WTC11 (cell line): ENCODE data around the gene POU3F1. TPM values are rescaled to one million over a fixed set of nuclear protein-coding genes. Genes with fewer than 3 reads are reported as not detected.

Source experiments
- ATAC-seq: fragments of 200-7000 bp; cut with Tn5 transposase; 2 replicates; pipeline ENCODE4 v1.10.0; 2021; ENCODE audit warnings: mild to moderate bottlenecking, moderate library complexity
- CTCF ChIA-PET: fragments of 300-600 bp; sonication (Branson Sonifier 250); formaldehyde crosslinking; loops from one replicate; lab custom pipeline; 2021; ENCODE audit warnings: antibody characterized with exemption; lab: Charles Lee
- POLR2A ChIA-PET: fragments of 350-600 bp; sonication (Branson Sonifier 250); formaldehyde crosslinking; loops from one replicate; lab custom pipeline; 2021; ENCODE audit warnings: antibody characterized with exemption; lab: Charles Lee
- DNase-seq: peaks from one replicate; pipeline ENCODE4 v3.0.0; 2021; ENCODE audit warnings: low spot score
- H3K27ac Mint-ChIP-seq: 2 replicates; pipeline ENCODE4 v1.8.0; 2021; ENCODE audit warnings: mixed read lengths
- H3K27me3 Mint-ChIP-seq: 2 replicates; pipeline ENCODE4 v1.8.0; 2021; ENCODE audit warnings: low read depth, mild to moderate bottlenecking, moderate library complexity, mixed read lengths
- H3K36me3 Mint-ChIP-seq: 2 replicates; pipeline ENCODE4 v1.8.0; 2021; ENCODE audit warnings: mixed read lengths
- H3K4me1 Mint-ChIP-seq: 2 replicates; pipeline ENCODE4 v1.8.0; 2022; ENCODE audit warnings: mixed read lengths
- H3K4me3 Mint-ChIP-seq: 2 replicates; pipeline ENCODE4 v1.8.0; 2021; ENCODE audit warnings: mild to moderate bottlenecking, moderate library complexity, mixed read lengths
- H3K9me3 Mint-ChIP-seq: 2 replicates; pipeline ENCODE4 v1.8.0; 2021; ENCODE audit warnings: mixed read lengths
- CREM ChIP-seq: sonication (generic); formaldehyde crosslinking; IDR thresholded peaks from 2 replicates; pipeline ENCODE4 v1.8.1; 2022; ENCODE audit warnings: mild to moderate bottlenecking, missing genetic modification reagents, moderate library complexity
- FOXJ3 ChIP-seq: sonication (generic); formaldehyde crosslinking; IDR thresholded peaks from 2 replicates; pipeline ENCODE4 v1.9.0; 2021; ENCODE audit warnings: missing genetic modification reagents, mild to moderate bottlenecking, borderline replicate concordance
- GABPB1 ChIP-seq: sonication (generic); formaldehyde crosslinking; IDR thresholded peaks from 2 replicates; pipeline ENCODE4 v1.8.1; 2023; ENCODE audit warnings: mild to moderate bottlenecking, missing genetic modification reagents
- GTF2I ChIP-seq: fragments of 250-450 bp; sonication (Bioruptor Pico); conservative IDR thresholded peaks from 2 replicates; pipeline ENCODE4 v1.4.0; 2021; ENCODE audit warnings: mild to moderate bottlenecking
- HMGA2 ChIP-seq: fragments of 250-450 bp; sonication (Bioruptor Pico); IDR thresholded peaks from 2 replicates; pipeline ENCODE4 v1.4.0; 2021; ENCODE audit warnings: mild to moderate bottlenecking, moderate library complexity
- NFATC4 ChIP-seq: fragments of 250-450 bp; sonication (Bioruptor Pico); IDR thresholded peaks from 2 replicates; pipeline ENCODE4 v1.9.0; 2021; ENCODE audit warnings: mild to moderate bottlenecking
- RELA ChIP-seq: sonication (generic); formaldehyde crosslinking; IDR thresholded peaks from 2 replicates; pipeline ENCODE4 v1.8.1; 2022; ENCODE audit warnings: missing genetic modification reagents, mild to moderate bottlenecking, borderline replicate concordance
- SOX15 ChIP-seq: fragments of 250-450 bp; sonication (Bioruptor Pico); IDR thresholded peaks from 2 replicates; pipeline ENCODE4 v1.9.0; 2021; ENCODE audit warnings: mild to moderate bottlenecking
- TCF7 ChIP-seq: sonication (generic); formaldehyde crosslinking; IDR thresholded peaks from 2 replicates; pipeline ENCODE4 v1.8.0; 2022; ENCODE audit warnings: mild to moderate bottlenecking, low read depth, missing genetic modification reagents, moderate library complexity
- TEAD4 ChIP-seq: sonication (generic); formaldehyde crosslinking; IDR thresholded peaks from 2 replicates; pipeline ENCODE4 v1.8.0; 2022; ENCODE audit warnings: mild to moderate bottlenecking, missing genetic modification reagents
- ZNF138 ChIP-seq: sonication (generic); formaldehyde crosslinking; conservative IDR thresholded peaks from 2 replicates; pipeline ENCODE4 v1.8.1; 2022; ENCODE audit warnings: mild to moderate bottlenecking, moderate library complexity, missing genetic modification reagents
- ZNF317 ChIP-seq: sonication (generic); formaldehyde crosslinking; IDR thresholded peaks from 2 replicates; pipeline ENCODE4 v1.8.1; 2023; ENCODE audit warnings: low read depth, mild to moderate bottlenecking, moderate library complexity, missing genetic modification reagents, borderline replicate concordance
- ZNF423 ChIP-seq: fragments of 250-450 bp; sonication (Bioruptor Pico); IDR thresholded peaks from 2 replicates; pipeline ENCODE4 v2.1.2; 2022; ENCODE audit warnings: mild to moderate bottlenecking, moderate library complexity
- ZNF671 ChIP-seq: fragments of 250-450 bp; sonication (Bioruptor Pico); IDR thresholded peaks from 2 replicates; pipeline ENCODE4 v1.8.0; 2021; ENCODE audit warnings: mild to moderate bottlenecking
- total RNA-seq: library from RNA; stranded (reverse); gene quantifications from 3 replicates; pipeline ENCODE4 v1.2.3, GENCODE V29; 2021
- TF ChIP-seq, protein P1 (sequence below): sonication (generic); formaldehyde crosslinking; IDR thresholded peaks from 2 replicates; pipeline ENCODE4 v1.8.1; 2022; ENCODE audit warnings: mild to moderate bottlenecking, missing genetic modification reagents, moderate library complexity, borderline replicate concordance
- TF ChIP-seq, protein P2 (sequence below): sonication (generic); formaldehyde crosslinking; IDR thresholded peaks from 2 replicates; pipeline ENCODE4 v1.8.1; 2022; ENCODE audit warnings: mild to moderate bottlenecking, moderate library complexity, missing genetic modification reagents
- TF ChIP-seq, protein P3 (sequence below): sonication (generic); formaldehyde crosslinking; IDR thresholded peaks from 2 replicates; pipeline ENCODE4 v1.8.1; 2022; ENCODE audit warnings: low read depth, mild to moderate bottlenecking, moderate library complexity, missing genetic modification reagents, borderline replicate concordance
- TF ChIP-seq, protein P4 (sequence below): sonication (generic); formaldehyde crosslinking; IDR thresholded peaks from 2 replicates; pipeline ENCODE4 v1.8.0; 2022; ENCODE audit warnings: mild to moderate bottlenecking, missing genetic modification reagents
- TF ChIP-seq, protein P5 (sequence below): sonication (generic); formaldehyde crosslinking; IDR thresholded peaks from 2 replicates; pipeline ENCODE4 v1.8.1; 2022; ENCODE audit warnings: low read depth, missing genetic modification reagents, borderline replicate concordance
- TF ChIP-seq, protein P6 (sequence below): fragments of 250-450 bp; sonication (Bioruptor Pico); IDR thresholded peaks from 2 replicates; pipeline ENCODE4 v1.9.0; 2021; ENCODE audit warnings: mild to moderate bottlenecking
- TF ChIP-seq, protein P7 (sequence below): fragments of 250-450 bp; sonication (Bioruptor Pico); IDR thresholded peaks from 2 replicates; pipeline ENCODE4 v1.9.0; 2021; ENCODE audit warnings: moderate library complexity, mild to moderate bottlenecking, inconsistent platforms, borderline replicate concordance
- TF ChIP-seq, protein P8 (sequence below): fragments of 250-450 bp; sonication (Bioruptor Pico); IDR thresholded peaks from 2 replicates; pipeline ENCODE4 v2.1.2; 2022; ENCODE audit warnings: mild to moderate bottlenecking, moderate library complexity

The POU3F1 gene
- total RNA-seq, 1 experiment from 2014 or later = 18.9 TPM

DNA sequence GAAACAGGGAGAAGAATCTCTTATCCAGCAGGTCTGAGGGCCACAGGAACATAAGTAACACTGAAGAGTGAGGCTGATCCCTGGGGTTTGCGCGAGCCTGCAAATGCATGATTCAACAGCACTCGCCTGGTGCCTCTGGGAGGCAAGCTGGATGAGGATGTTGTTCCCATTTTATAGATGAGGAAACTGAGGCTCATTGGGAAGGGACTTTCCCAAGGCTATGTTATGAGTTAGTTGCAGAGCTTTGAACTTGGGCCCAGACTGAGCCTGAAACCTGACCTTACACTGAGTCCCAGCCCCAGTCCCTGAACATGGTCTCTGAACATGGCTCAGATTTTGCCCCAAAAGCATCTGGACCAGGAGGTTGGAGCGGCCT lies 27.7 kb upstream of the POU3F1 start:
- peaks cover 50% of the 10 kb centered on the region for H3K4me1 Mint-ChIP-seq
- H3K27ac Mint-ChIP-seq = no peak overlapping the region
- TF ChIP-seq, protein P1, sequence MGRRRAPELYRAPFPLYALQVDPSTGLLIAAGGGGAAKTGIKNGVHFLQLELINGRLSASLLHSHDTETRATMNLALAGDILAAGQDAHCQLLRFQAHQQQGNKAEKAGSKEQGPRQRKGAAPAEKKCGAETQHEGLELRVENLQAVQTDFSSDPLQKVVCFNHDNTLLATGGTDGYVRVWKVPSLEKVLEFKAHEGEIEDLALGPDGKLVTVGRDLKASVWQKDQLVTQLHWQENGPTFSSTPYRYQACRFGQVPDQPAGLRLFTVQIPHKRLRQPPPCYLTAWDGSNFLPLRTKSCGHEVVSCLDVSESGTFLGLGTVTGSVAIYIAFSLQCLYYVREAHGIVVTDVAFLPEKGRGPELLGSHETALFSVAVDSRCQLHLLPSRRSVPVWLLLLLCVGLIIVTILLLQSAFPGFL (CRISPR knock-in tag) = no peak
- TF ChIP-seq ZNF317 (CRISPR knock-in tag) (no peak), HMGA2 (no peak), SOX15 (CRISPR knock-in tag) (no peak), FOXJ3 (CRISPR knock-in tag) (no peak), GABPB1 (CRISPR knock-in tag) (no peak), TEAD4 (CRISPR knock-in tag) (no peak), NFATC4 (no peak), CREM (no peak), TCF7 (CRISPR knock-in tag) (no peak), ZNF423 (CRISPR knock-in tag) (no peak), RELA (no peak)
- TF ChIP-seq, protein P2, sequence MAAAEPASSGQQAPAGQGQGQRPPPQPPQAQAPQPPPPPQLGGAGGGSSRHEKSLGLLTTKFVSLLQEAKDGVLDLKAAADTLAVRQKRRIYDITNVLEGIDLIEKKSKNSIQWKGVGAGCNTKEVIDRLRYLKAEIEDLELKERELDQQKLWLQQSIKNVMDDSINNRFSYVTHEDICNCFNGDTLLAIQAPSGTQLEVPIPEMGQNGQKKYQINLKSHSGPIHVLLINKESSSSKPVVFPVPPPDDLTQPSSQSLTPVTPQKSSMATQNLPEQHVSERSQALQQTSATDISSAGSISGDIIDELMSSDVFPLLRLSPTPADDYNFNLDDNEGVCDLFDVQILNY (CRISPR knock-in tag) = no peak
- TF ChIP-seq, protein P3, sequence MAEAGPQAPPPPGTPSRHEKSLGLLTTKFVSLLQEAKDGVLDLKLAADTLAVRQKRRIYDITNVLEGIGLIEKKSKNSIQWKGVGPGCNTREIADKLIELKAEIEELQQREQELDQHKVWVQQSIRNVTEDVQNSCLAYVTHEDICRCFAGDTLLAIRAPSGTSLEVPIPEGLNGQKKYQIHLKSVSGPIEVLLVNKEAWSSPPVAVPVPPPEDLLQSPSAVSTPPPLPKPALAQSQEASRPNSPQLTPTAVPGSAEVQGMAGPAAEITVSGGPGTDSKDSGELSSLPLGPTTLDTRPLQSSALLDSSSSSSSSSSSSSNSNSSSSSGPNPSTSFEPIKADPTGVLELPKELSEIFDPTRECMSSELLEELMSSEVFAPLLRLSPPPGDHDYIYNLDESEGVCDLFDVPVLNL (CRISPR knock-in tag) = no peak
- TF ChIP-seq, protein P4, sequence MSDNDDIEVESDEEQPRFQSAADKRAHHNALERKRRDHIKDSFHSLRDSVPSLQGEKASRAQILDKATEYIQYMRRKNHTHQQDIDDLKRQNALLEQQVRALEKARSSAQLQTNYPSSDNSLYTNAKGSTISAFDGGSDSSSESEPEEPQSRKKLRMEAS (CRISPR knock-in tag) = no peak
- TF ChIP-seq, protein P5, sequence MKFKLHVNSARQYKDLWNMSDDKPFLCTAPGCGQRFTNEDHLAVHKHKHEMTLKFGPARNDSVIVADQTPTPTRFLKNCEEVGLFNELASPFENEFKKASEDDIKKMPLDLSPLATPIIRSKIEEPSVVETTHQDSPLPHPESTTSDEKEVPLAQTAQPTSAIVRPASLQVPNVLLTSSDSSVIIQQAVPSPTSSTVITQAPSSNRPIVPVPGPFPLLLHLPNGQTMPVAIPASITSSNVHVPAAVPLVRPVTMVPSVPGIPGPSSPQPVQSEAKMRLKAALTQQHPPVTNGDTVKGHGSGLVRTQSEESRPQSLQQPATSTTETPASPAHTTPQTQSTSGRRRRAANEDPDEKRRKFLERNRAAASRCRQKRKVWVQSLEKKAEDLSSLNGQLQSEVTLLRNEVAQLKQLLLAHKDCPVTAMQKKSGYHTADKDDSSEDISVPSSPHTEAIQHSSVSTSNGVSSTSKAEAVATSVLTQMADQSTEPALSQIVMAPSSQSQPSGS (CRISPR knock-in tag) = no peak
- TF ChIP-seq, protein P6, sequence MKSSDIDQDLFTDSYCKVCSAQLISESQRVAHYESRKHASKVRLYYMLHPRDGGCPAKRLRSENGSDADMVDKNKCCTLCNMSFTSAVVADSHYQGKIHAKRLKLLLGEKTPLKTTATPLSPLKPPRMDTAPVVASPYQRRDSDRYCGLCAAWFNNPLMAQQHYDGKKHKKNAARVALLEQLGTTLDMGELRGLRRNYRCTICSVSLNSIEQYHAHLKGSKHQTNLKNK (CRISPR knock-in tag) = no peak
- H3K36me3 Mint-ChIP-seq = no peaks in the 10 kb centered on the region
- no peaks in the 10 kb centered on the region for H3K9me3 Mint-ChIP-seq
- CTCF ChIA-PET = interaction anchor here (1.3 to 4.7 kb wide), 3 partner anchors 27 to 46 kb away, joined by 4 to 90 read pairs (median 79); partner anchors contain the start of gene POU3F1
- POLR2A ChIA-PET = no interaction called here
- H3K4me3 Mint-ChIP-seq = no peak overlapping the region
- no peaks in the 10 kb centered on the region for H3K27me3 Mint-ChIP-seq
- no peak for DNase-seq
- no peak for ATAC-seq

DNA sequence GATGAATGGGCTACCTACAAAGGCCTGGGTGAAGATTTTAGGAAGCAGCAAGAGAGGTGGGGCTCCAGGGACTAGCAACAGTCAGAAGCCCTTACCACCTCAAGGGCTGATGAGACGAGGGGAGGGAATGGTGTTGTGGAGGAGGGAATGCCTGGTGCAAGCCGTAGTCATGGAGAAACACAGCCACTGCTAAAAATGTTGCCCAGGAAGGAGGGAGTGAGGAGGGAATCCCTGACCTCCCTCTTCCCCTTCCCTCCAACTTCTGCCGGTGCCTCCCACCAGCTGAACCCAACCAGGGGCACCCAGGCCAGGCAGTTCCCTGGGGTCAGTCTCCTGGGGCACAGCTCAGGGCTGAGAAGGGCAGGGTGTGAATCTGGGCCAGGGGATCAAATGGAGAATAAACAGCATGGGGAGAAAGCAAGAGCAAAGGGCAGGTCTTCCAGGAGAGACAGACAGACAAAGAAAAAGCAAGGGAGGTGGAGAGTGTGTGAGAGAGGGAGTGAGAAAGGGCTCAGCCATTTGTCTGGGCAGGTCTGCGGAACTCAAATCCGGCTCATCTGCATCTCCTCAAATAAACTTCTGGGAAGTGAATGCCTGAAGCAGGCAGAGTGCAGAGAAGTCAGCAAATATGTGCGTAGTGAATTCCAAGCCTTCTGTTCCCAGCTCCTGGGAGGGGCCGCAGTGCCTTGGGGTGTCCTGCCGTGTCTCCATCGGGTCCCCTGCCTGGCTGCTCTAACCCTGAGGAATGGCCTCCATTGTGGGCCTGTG lies 27.1 kb upstream of the POU3F1 start:
- Mint-ChIP-seq H3K27ac (peak overlapping the region; percentile 87), H3K4me3 (no peak overlapping the region), H3K36me3 (no peaks in the 10 kb centered on the region), H3K4me1 (peaks cover 50% of the 10 kb centered on the region), H3K27me3 (no peaks in the 10 kb centered on the region), H3K9me3 (no peaks in the 10 kb centered on the region)
- CTCF ChIA-PET = interaction anchor here (0.7 to 4.7 kb wide), 7 partner anchors 14 to 425 kb away, joined by 3 to 90 read pairs (median 4); partner anchors contain the start of gene POU3F1
- ATAC-seq (peak; percentile 10), DNase-seq (no peak)
- TF ChIP-seq ZNF671 (CRISPR knock-in tag) = no peak
- TF ChIP-seq, protein P7, sequence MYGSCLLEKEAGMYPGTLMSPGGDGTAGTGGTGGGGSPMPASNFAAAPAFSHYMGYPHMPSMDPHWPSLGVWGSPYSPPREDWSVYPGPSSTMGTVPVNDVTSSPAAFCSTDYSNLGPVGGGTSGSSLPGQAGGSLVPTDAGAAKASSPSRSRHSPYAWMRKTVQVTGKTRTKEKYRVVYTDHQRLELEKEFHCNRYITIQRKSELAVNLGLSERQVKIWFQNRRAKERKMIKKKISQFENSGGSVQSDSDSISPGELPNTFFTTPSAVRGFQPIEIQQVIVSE = no peak
- no peak for TF ChIP-seq ZNF138
- no peak for TF ChIP-seq GTF2I (CRISPR knock-in tag)
- TF ChIP-seq, protein P4 (CRISPR knock-in tag) = no peak
- no peak for TF ChIP-seq ZNF317 (CRISPR knock-in tag)
- TF ChIP-seq, protein P8, sequence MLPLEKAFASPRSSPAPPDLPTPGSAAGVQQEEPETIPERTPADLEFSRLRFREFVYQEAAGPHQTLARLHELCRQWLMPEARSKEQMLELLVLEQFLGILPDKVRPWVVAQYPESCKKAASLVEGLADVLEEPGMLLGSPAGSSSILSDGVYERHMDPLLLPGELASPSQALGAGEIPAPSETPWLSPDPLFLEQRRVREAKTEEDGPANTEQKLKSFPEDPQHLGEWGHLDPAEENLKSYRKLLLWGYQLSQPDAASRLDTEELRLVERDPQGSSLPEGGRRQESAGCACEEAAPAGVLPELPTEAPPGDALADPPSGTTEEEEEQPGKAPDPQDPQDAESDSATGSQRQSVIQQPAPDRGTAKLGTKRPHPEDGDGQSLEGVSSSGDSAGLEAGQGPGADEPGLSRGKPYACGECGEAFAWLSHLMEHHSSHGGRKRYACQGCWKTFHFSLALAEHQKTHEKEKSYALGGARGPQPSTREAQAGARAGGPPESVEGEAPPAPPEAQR = no peak
- no peak for TF ChIP-seq HMGA2
- TF ChIP-seq TEAD4 (CRISPR knock-in tag) = no peak
- POLR2A ChIA-PET = no interaction called here
